Adrenal gland (tissue), 5 donors: ENCODE data around the gene FAM174C.

Source experiments
- CTCF ChIP-seq, 6 experiments: fragments of 450-650 bp in 4 of 6; fragments of 200-600 bp in 2 of 6; sonication (generic) in 1 of 6; IDR thresholded peaks; 1 replicate in 5 of 6; 2 replicates in 1 of 6; pipeline versions ENCODE4 v1.5.1 to v1.8.0; 2016 to 2021; ENCODE audit warnings: antibody characterized with exemption in 6 of 6, mild to moderate bottlenecking in 2 of 6, moderate library complexity in 1 of 6
- POLR2A ChIP-seq, 2 donors: fragments of 450-650 bp; IDR thresholded peaks; one replicate each; pipeline ENCODE4 v1.6.1; 2017; ENCODE audit warnings: antibody characterized with exemption in 2 of 2, mild to moderate bottlenecking in 2 of 2, moderate library complexity in 1 of 2
- donor health status: DM: no; HTN: no; CAD: no.

GRCh38 chr19:1228161-1228957 is 47.0 kb upstream of the FAM174C start:
- TF ChIP-seq POLR2A (IDR thresholded peaks at IDR 0.05) = no peak
- no peak for TF ChIP-seq CTCF (IDR thresholded peaks at IDR 0.05)
